NCI-H526 (cell line): ENCODE data around the gene FCN1.
"Not testable (repeated sequence)": the region's sequence is repeated elsewhere in the genome, so short reads cannot be mapped to it uniquely, and the experiment has no call there.

Source experiments
- DNase-seq, 2 experiments: peaks; one replicate each; lab custom pipeline; 2025; lab: John Stamatoyannopoulos, UW

Gene FCN1

DNA sequence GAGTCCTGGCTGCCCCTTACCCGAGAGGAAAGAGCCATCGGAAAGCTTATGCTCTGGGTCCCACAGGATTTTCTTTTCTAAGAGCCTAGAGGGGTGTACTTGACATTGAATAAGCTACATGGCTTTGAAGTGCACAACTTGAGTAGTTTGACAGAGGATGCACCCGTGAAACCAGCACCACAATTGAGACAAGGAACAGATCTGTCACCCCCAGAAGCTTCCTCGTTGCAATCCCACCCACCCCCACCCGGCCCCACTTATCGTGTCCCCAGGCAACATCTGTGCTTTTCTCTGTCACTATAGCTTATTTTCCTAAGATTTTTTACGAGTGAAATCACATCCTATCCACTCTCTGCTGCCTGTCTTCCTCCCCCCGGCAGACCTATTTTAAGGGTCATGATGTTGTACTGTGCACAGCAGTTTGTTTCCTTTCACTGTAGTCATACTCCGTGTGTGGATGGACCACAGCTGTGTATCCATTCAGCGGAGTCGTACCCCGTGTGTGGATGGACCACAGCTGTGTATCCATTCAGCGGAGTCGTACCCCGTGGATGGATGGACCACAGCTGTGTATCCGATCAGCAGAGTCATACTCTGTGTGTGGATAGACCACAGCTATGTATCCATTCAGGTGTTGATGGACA, 45.9 kb downstream of the FCN1 start:
- DNase-seq: no peak

DNA sequence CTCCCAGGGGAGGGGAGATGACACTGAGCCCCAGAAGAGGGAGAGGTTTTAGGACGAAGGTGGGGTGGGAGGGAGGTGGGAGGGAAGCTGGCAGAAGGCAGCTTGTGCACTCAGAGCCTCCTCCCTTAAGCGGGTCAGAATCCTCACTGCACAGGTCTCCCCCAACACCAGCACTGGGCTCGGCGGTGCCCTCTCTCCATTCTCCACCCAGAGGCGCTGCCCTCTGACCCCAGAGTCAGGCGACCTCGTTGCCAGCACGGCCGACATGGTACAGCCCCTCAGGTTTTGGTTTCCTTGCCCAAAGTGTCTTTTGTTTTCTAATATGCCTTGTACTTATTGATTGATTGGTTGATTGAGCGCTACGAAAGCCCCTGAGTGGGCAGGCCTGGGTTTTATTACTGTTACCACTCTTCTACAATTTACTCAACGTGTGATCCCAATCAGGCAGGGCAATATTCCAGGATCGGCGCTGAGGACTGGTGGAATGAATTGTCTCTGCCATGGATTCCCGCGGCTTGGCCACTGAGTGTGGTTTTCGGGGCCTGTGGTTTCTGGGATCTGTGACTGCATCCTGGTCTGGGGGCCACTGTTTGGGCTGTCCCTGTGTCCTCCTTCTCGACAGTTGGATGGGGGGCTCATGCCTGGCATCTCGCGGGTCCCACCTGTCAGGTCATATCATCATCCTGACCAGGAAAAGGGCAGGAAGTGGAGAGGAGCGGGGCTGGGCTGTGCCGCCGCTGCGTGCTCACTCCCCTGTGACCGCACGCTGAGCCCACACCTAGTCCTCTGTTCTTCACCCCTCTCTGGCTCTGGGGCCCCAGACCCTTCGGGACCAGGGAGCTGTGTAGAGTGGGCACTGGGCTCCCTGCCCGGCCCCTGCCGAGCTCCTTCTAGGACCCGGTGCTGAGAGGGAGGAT, 46.7 kb downstream of the FCN1 start:
- no peak for DNase-seq

DNA sequence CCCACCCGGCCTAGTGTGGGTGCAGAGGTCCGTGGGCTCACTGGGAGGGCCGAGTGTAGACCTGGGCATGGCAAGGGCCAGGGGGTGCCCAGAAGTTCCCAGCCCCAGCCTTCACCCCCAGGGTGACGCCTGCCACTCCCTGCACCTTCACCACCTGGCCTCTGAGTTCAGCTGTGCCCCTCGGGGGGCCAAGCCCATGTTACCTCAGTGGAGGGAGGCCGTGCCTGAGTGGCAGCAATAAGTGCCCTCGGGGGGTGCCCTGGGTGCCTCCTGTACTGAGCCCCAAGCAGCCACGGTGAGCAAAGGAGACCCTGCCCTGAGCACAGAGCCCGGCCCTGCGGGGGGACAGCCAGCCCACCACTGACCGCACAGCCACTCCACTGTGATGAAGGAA, 47.4 kb downstream of the FCN1 start:
- DNase-seq: no peak

DNA sequence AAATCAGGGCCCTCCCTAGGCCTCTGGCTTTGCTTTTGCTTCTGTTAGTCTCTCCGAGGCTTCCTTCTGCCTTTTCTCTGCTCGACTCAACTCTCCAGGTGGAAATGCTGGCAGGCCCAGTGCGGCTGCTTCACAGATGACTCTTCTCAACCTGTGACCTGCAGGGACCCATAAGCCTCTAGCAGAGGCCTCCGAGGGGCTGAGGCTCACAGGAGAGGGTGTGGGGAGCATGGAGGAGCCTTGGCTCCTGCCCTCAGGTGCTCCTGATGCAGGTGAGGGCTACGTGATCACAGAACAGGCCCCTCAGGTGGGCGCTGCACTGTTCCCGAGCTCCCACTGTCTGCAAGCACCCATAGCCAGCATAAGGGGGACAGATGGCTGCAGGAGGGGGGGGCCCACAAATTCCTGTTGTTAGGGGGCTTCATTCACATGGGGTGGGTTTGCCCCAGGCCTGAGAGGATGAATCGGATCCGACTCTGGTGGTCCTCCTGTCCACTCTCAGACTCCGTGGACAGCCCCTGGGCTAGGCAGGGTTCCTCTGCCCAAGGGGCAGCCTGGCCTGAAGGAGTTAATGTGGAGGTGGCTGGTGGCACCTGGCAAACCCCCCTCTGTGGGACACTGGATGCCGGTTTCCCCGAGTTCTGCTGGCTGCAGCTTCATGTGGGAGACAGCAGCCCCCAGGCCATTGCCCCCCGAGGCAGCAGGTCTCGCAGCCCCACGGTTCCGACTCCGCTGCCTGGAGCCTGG, 48.0 kb downstream of the FCN1 start:
- DNase-seq: no peak

DNA sequence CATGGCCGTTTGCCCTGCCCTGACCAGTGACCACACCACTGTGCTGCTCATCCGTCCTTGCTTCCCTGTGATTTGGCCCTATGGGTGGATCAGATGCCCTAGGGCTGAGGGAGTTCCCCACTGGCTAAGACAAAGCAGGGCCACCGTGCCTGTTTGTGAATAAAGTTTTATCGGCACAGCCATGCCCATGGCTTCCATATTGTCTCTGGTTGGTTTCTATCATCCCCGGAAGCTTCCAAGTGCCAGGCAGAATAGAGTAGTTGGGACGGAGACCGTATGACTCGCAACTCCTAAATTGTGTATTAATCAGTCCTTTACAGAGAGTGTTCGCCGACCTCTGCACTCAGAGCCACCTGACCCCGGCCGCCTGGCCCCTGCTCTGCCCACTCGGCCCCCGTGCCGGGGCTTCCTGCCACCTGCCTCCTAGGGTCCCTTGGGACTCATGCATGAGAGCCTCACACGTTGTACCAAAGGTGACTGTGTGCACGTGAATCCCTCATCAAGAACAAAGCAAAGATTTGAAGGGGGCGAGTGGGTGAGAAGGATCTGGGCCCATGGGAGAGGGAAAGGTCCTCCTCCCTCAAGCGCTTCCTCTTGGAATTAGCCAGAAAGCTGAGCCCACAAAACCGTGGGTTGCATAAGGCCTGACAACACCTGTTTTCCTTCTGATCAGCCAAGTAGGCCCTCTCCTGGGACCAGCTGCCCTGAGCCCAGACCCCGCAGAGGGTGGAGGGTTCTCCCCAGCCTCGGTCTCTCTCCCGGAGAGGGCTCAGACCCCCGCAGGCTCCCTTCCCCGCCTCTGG, 48.8 kb downstream of the FCN1 start:
- DNase-seq: no peak

DNA sequence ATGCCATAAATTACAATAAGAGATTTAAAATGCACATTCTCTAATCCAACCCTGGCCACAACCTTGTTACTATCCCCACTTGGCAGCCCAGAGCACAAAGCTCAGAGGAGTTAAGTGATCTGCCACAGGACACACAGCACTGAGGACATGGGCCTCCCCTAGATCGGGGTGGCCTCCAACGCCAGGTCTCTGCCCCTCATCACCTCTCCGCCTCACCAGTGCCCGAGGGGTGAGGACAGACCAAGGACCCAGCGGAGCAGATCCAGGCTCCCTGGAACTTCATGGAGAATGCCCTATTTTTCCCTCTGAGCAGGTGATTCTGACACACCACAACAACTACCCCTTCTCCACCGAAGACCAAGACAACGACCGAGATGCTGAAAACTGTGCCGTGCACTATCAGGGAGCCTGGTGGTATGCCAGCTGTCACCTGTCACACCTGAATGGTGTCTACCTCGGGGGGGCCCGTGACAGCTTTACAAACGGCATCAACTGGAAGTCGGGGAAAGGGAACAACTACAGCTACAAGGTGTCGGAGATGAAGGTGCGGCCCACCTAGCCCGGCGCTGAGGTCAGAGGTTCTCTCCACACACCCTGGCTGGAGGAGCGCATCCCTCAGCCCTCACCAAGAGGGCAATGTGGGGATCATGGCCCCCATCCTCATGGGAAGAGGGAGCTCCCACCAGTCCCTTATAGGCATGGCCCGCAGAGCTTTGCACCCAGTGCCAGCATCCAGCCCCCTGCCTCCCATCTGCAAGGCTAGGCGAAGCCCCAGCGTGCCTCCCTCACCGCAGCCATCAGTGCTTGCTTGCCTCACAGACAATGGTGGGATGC, 49.6 kb downstream of the FCN1 start:
- DNase-seq: no peak

DNA sequence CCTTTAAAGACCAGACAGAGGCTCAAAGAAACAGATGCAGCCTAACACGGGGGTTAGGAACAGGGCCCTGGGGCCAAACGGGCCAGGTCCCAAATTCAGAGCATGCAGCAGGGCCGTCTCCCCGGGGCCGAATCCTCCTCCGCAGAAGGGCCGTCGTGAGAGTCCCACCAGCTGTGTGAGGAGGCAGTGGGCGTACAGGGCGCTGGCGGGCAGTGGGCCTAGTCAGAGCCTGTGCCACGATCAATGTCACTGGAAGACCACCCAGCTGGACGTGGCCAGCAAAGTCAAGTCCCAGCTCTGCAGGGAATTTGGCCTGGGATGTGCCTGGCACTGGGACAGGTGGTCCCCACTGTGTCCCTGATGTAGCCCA, 52.9 kb downstream of the FCN1 start:
- no peak for DNase-seq

DNA sequence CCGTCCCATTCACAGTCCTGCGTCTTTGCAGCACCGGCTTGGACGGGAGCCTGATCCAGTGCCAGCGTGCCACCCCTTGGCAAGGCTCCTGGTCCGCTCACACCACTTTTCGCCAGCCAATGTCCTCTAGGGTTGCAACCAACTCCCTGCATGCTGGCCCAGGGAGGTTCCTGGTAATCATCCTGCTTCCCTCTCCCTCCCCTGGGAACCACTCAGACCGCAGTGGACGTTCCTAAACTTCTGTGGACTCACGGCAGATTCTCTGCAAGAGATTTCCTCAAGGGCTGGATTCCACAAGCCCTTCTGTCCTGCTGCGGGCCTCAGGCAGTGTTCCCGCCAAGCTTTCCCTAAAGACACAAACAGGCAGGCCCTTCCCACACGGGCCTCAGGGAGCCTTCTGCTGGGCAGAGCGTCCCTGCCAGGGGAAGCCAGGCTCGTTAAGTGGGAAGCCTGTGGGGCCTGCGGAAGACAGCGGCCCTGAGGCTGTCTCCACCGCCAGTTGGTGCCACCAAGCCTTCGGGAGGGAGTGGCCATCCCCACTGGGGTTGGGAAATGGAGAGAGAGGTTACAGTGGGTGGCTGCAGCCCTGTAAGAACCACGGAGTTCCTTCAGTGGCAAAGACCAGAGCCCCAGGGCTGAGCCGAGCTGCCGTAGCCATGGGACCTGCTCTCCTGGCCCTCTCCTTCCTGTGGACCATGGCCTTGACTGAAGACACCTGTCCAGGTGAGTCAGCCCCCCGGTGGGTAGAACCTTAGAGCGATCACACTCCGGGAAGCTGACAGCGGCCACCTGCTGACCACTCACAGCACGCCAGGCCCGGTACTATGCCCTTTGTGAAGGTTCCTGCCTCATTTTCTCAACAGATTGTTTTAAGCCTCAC, 53.5 kb downstream of the FCN1 start:
- DNase-seq: no peak

DNA sequence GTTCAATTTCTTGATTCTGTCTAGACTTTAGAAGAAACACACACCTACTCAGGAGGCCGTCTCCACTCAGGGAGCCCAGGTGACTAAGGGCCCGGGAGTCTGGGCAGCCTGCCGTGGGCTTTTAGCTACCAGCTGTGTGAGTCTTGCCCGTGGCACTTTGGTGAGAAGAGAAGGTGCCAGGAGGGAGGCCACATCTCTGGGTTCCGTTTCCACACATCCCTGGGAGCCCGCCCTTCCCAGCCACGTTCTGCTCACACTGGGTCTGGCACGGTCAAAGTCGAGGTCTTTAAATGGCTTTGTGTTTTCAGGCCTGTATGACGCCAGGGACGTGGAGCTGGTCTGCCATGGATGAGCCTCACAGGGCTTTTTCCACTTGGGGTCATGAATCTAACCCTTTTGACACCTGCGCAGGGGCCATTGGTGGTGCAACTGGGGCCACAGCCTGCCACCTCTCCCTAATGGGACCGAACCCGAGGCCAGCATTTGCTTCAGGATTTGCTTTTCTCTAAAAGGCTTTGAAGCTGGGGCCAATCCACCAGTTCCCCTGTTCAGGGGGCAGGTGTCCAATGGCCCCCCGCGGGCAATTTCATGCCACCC, 54.3 kb downstream of the FCN1 start:
- DNase-seq: no peak

DNA sequence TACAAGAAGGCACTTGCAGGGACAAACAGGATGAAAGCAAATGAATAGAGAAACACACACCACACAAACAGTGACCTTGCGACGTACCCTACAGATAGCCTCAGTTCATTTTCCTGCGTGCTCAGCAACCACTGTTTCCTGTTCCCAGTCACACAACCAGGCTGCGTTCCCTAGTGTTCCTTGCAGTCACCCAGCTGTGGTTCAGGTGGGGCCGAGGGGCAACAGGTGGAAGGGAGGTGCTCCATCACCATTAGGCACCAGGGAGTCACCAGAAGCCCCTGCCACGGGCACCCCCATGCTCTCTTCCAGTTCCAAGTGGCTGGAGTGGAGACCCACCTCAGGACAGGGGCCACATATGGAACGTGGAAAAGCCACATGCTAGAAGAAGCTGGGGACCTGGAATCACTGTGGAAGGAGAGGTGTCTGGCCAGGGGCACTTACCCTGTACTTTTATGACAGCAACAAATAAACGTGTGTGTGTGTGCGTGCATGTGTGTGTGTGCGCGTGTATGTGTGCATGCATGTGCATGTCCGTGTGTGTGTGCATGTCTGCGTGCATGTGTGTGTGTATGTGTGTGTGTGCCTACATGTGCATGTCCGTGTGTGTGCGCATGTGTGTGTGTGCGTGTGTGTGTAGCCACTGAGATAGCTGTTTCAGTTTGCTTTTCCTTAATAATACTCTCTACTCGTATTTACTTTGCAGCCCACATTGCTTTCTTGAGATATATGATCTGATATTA, 55.9 kb downstream of the FCN1 start:
- DNase-seq: no peak

DNA sequence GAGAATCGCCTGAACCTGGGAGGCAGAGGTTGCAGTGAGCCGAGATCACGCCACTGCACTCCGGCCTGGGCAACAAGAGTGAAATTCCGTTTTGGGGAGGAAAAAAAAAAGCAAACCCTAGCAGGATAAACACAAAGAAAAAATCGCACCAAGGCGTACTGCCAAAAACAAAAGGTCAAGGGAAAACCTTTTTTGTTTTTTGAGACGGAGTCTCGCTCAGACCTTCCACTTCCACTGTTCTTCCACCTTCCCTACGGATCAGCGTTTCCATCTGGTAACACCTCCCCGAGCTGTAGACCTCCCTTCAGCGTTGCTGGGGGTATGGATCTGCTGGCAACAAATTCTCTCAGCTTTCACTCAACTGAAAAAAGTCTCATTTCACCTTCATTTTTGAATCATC, 57.2 kb downstream of the FCN1 start:
- no peak for DNase-seq

DNA sequence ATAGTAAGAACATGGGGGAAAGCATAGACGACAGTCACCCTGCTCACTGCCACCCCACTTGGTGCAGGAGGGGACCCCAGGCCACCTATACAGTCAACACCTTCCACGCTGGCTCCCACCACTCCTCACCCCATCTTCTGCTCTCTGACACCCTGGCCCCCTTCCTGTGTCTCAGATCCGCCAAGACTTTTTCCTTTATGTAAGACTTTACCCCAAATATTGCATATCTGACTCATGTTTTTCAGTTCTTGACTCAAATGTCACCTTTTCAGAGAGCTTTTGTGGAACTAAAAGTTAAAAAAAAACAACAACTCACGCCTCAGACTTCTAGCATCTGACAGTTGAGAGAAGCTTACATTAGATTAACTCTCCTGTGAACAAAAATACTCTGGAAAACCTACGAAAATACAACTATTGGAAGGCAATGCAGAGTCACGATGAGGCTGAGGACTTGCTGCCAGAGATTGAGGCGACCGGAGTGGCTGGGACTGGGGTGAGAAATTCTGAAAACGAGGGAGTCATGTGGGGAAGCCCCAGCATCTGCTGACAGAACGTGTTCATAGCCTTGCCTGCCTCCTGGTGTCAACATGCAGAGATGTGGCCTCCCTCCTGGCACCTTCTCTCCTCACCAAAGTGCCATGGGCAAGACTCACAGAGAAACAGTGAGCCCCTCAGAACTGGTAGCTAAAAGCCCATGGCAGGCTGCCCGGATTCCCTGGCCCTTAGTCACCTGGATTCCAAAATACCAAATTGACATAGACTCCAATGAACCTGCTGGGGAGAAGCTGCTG, 59.5 kb downstream of the FCN1 start:
- DNase-seq: no peak

DNA sequence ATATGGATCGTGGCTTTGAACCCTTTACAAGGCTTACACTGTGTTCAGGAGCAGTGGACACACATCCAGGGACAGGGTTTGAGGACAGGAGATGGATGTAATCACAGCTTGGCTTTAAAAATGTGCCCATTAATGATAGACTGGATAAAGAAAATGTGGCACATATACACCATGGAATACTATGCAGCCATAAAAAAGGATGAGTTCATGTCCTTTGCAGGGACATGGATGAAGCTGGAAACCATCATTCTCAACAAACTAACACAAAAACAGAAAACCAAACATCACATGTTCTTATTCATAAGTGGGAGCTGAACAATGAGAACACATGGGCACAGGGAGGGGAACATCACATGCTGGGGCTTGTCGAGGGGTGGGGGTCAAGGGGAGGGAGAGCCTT, 60.3 kb downstream of the FCN1 start:
- DNase-seq: not testable (repeated sequence)

DNA sequence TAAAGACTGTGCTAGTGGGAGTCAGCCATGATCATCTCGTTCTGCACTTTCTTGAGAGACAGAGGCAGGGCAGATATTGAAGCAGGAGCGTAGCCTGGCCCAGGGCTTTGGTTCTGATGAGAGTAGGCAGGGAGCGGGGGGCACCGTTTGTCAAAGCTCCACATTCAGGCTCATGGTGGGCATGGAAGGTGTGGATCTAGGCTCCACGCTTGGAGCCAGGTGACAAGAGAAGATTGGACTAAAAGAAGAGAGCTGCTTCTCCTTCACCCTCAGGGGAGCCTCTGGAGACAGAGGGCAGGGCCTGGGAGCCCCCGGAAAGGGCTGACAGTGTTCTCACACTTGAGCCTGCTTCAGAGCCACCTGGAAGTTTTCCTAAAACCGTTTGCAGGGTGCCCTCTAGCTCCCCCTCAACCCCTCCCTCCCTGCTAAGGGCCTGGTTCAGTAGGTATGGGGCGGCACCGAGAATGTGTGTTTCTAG, 61.8 kb downstream of the FCN1 start:
- no peak for DNase-seq
